GM21360 (cell line): ENCODE data around the gene VPS26A.

Experiments
- ATAC-seq: cut with Tn5 transposase; IDR thresholded peaks from one replicate; pipeline ENCODE4 v1.9.1; 2021; ENCODE audit warnings: mild to moderate bottlenecking, moderate library complexity; ENCODE audit not compliant: unreplicated experiment

VPS26A gene

DNA sequence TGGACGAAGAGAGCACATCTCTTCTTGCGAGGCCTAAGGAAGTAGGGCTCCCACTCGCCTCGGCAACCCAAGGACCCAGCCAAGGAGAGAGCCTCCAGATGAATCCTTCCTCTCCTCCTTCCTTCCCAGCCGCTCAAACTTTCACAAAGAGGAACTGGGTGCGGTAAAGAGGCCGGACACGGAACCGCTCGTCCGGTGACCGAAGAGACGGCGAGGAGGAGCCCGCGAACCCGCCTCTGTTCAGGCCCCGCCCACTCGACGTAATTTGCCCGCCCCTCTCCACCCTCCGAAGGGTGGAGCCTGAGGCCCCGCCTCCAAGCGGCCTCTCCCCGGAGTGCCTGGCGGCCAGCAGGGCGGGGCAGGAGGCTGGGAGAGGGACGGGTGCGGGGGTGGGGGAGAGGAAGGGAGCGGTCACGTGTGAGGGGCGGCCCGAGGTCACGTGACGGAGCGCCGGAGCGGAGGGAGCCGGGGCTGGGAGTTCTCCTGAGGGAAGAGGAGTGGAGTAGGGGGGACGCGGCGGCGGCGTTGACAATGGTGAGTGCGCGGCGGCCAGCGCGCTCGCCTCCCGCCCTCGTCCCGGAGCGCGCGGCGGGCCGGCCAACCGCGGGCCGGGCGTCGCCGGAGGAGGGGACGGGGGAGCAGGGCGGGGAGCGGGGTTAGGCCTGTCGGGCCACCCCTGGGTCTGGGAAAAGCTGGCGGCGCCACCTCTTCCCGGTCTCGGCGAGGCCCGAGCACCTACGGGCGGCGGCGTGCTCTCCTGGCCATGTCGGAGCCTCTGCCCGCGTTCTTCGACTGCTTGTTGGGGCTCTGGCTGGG, at the start of gene VPS26A:
Gene VPS26A (plus strand): TSS at position 432 of the 816 bp plus-strand sequence. CDS start 100 bp downstream, at position 532.
- ATAC-seq = peak; percentile 78

DNA sequence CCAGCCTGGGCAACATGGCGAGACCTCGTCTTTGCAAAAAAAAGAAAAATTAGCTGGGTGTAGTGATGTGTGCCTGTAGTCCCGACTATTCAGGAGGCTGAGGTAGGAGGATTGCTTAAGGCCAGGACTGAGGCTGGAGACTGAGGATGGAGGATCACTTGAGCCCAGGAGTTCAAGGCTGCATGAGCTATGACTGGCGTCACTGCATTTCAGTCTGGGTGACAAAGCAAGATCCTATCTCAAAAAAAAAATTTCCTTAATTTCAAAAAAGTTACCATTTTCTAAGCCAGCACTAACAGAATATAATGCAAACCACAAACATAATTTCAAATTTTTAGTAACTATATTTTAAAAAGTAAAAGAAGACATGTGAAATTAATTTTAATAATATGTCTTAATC, 49.4 kb upstream of the VPS26A start:
- no peak for ATAC-seq

DNA sequence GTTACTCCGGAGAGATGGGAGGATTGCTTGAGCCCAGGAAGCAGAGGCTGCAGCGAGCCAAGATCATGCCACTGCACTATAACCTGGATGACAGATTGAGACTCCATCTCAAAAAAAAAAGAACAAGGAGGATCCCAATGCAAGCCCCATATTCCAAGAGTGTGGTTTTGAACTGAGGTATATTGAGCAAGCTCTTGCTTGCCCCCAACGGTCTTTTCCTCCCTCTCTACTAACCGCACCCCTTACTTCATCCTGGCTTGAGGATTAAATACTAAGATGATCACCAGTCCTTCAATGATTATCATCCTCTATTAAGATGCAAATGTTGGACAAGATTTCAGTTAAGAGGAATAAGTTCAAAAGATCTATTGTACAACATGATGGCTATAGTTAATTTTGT, 48.5 kb upstream of the VPS26A start:
- no peak for ATAC-seq

DNA sequence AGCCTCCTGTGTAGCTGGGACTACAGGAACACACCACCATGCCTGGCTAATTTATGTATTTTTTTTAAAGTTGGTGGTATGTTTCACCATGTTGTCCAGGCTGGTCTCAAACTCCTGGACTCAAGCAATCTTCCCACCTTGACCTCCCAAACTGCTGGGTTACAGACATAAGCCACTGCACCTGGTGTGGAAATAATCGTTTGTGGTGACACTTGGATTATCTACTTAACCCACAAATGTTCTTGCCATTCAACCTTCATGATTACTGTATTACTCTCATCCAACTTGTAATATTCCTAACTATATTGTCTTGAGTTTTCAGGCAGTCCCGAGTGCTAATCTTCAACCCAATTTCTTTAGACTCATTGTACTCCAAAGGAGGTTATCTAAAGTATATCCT, 45.7 kb upstream of the VPS26A start:
- ATAC-seq = no peak

DNA sequence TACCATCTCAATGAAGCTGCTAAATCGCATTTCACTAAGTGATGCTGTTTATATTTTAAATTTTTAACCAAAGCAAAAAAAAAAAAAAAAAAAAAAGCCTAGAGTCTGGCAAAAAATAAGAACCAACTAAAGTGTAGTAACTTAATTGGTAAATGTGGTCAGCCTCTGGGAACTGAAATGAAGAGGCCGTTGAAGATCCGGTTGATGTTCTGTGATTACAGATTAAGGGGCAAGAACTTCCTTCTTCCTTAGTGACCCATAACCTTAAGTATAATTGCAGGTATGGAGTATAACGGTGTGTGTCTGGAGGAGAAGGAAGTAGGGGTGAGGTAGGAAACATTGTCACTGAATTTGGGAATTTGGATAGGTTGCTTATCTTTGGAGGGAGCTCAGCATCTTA, 43.8 kb upstream of the VPS26A start:
- no peak for ATAC-seq

DNA sequence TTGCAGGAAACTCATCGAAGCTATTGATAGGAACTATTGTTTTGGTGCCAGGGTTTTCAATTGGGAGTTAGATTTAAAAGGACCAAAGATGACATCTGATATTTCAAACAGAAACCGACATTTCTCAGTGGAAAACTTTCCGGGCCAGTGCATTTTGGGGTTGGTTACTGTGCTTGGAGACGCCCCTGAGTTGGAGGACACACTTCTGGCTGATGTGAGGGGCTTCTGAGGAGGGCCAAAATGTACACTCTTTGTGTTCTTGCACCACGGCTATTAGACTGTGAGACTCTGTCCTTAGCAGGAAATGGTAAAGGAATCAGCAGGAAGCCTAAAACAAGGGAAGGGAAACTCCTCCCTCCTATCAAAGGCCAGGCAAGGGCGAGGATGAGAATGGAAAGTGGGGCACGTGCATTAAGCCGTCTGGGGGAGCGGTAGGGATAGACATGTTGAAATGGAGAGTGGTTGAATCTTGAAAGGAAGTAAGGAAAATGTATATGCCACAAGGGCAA, 37.9 kb upstream of the VPS26A start:
- ATAC-seq = no peak

DNA sequence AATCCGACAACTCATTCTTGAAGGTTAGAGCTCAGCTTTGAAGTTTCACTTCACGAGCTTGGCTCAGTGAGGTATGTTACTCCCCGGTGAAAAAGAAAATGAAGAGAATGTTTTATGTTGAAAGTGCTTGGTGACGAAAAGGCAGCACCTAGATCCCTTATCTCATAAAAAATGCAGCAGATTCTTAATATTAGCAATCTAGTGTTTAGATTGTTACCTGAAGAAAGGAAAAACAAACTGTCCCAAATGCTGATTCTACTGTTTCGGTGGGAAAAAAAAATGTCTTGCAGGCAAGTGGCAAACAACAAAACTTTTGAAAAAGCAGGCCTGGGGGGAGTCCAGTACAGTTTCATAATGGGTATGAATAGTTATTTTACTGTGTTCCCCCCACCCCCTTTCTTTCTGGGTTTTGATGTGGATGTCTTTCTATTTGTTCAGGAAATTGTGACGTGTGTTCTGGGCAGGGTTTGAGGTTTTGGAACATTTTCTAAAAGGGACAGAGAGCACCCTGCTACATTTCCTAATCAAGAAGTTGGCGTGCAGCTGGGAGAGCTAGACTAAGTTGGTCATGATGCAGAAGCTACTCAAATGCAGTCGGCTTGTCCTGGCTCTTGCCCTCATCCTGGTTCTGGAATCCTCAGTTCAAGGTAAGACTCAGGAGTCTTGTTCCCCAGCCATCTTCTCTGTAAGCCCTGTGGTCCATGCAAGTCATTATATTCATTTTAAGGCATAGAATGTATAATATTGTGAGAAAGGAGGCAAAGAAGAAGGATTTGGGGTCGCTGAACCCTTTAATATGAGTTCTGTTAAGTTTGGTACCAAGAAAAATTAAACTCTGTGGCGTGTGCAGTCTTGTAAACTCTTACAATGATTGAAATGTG, 36.1 kb upstream of the VPS26A start, which contains the start of gene SRGN:
Gene SRGN (plus strand): TSS at position 514 of the 881 bp plus-strand sequence. CDS start 55 bp downstream, at position 569.
- peak; percentile 54 for ATAC-seq

DNA sequence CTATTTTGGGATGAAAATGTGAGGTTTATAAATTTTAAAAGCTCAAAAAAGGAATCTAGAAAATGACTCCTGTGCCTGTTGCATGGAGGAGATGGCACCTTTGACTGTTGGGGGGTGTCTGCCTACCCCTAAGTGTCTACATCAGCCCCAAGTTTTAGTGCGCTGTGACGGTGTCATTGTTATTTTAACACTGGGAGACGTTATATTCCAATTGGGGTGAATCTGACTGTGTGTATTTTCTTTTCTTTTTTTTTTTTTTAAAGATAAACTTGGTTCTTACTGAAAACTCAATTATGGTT, 35.6 kb upstream of the VPS26A start:
- no peak for ATAC-seq

DNA sequence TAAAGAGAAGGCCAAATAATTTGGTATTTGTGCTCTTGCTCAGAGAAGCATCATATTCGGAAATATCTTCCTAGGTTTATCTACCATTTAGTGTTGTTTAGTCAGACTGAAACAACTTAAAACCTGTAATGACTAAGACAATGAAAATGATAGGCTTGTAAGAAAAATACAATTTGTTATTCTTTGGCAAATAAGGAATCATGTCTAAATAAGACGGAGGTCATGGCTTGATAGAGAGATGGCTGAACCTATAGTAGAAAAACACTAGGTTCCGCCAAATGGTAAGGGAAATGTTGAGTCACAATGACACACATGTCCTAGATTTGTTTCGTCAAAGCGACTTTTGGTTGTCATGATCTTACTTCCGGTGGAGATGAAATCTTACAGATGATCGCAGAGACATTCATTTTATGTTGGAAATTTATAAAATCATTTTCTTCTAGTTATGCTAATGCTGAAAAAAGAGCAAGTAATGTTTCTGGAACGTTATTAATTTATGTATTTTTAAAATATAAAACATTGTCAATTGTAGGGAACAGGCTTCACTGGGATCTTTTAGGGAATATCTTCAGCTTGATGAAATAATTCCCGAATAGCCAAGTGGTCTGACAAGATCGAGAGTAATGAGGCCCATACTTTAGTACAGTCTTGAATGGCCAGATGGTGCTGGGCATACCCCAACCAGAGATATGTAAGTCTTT, 35.0 kb upstream of the VPS26A start:
- ATAC-seq = no peak

DNA sequence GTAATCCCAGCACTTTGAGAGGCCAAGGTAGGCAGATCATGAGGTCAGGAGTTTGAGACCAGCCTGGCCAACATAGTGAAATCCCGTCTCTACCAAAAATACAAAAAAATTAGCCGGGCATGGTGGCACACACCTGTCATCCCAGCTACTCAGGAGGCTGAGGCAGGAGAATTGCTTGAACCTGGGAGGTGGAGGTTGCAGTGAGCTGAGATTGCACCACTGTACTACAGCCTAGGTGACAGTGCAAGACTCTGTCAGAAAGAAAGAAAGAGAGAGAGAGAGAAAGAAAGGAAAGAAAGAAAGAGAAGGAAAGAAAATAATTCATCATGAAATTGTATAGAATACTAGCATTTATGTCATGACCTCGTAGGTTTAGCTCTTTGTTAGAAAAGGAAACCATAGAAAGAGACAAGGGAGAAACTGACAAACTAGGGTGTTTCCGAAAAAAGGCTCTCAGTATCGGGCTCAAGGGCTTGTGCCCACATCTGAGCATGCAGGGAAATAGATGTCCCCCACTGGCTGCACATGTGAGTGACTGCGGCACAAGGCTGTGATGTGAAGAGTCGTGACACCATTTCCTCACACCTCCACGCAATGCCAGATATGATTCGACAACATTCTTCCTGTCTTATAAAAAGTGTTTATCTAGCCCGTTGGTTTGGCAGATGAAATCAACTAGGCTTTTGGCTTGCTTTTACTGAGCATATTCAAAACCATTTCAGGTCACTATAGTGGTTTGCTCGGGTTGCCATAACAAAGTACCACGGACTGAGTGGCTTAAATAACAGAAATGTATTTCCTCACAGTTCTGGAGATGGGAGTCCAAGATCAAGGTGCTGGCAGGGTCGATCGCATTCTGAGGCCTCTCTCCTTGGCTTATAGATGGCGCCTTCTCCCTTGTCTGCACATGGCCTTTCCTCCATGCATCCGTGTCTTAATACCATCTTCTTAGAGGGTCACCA, 34.1 kb upstream of the VPS26A start:
- no peak for ATAC-seq

DNA sequence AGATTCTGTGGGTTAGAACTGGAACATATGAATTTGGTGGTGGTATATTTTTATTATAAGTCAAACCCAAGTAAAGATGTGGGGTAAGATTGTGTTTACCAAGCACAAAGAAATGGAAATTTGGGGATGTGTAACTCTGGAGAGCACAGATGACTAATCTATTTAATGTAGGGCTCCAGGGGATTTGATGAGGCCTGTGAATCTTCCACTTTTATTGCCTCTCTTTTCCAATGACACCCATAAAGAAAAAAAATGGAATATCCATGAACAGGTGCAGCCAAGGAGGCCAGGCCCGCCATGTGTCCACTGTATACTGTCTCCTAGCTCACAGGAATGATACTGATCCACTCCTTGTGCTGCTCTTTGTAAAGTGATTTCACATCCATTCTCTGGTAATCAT, 33.3 kb upstream of the VPS26A start:
- ATAC-seq = no peak

DNA sequence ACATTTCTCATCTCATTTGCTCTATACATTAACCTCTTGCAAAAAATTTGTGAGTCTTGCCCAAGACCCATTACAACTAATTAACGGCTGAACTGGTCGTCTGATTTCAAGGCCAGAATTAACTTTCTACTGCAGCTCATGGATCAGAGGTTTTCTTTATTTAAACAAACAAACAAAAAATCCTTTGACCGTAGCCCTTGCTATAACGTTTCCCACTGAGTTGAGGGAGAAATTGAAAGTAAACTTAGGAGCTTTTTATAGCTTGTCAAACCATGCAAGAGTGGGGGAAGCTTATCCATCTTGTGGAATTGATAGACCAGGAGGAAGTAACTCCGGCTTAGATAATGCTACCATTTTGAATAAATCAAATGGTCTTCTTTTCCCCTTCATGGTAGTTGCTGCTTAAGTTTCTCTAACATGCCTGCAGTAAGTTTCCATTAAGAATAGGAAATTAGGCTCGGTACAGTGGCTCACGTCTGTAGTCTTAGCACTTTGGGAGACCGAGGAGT, 32.8 kb upstream of the VPS26A start:
- no peak for ATAC-seq

DNA sequence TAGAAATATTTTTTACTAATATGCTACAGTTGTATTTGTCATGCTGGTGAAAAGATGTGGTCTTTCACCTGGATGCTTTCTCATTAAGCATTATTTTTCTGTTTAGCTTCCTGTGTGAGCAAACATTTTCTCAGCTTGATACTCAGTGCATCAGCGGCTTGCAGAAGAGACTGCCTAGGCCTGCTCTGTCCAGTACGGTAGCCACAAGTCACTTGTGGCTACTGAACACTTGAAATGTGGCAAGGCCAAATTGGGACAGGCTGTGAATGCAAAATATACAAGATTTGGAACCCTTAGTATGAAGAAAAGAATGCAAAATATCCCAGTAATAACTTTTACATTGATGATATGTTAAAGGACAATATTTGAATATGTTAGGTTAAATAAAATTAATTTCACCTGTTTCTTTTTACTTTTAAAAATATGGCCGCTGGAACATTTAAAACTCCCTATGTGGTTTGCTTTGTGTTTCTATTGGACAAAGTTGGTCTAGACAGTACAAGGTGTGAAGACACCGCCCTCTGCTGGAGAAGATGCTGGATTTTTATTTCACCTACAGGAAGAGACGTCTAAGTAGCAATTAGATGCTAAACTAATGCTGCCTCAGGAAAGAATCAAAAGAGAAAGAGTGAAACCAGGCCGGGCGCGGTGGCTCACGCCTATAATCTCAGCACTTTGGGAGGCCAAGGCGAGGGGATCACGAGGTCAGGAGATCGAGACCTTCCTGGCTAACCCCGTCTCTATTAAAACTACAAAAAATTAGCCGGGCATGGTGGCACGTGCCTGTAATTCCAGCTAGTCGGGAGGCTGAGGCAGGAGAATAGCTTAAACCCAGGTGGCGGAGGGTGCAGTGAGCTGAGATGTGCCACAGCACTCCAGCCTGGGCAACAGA, 30.8 kb upstream of the VPS26A start:
- no peak for ATAC-seq

DNA sequence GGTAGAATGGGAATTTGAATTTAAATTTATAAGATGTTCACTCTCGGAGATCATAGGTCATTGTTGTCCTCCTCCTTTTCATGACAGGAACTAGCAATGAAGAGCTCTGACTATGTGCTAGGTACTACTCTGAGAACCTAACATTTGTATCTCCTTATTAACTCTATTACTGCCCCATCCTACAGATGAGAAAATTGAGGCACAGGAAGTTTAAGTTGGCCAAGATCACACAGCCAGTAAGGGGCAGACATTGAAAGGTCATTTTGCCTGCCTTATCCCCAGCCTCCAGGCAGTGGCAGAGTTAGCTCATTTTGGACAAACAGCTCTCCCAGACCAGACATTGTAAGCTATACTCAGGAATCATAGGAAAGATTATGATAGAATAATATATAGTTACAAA, 30.0 kb upstream of the VPS26A start:
- no peak for ATAC-seq

DNA sequence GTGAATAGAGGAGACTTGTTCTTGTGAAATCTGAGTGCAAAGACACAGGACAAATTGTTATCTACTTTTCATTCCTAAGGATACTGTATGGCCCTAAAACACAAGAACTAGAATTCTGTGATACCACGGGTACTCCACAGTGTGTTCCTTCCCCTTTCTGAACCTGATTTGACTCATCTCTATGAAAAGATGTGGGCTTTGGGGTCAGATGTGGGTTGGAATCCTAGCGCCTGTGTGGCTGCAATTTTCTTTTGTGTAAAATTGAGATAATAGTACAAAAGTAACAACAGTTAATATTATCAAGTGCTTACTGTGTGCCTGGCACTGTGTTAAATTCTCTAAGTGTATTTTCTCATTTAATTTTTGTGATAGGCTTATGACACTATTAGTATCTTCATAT, 27.9 kb upstream of the VPS26A start:
- peak; percentile 49 for ATAC-seq

DNA sequence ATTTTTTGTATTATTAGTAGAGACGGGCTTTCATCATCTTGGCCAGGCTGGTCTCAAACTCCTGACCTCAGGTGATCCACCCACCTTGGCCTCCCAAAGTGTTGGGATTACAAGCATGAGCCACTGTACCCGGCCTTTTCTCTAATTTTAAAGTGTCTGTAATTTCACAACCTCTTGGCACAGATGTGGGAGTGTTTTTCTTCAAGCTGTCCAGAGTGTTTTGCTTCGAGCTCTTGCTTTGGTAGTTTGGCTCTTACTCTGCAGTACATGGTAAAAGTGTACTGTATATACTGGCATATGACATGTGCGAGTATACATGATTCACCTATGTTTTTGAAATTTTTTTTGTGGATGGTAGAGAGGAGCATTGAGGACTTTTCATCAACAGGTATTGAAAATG, 26.2 kb upstream of the VPS26A start:
- ATAC-seq = no peak

DNA sequence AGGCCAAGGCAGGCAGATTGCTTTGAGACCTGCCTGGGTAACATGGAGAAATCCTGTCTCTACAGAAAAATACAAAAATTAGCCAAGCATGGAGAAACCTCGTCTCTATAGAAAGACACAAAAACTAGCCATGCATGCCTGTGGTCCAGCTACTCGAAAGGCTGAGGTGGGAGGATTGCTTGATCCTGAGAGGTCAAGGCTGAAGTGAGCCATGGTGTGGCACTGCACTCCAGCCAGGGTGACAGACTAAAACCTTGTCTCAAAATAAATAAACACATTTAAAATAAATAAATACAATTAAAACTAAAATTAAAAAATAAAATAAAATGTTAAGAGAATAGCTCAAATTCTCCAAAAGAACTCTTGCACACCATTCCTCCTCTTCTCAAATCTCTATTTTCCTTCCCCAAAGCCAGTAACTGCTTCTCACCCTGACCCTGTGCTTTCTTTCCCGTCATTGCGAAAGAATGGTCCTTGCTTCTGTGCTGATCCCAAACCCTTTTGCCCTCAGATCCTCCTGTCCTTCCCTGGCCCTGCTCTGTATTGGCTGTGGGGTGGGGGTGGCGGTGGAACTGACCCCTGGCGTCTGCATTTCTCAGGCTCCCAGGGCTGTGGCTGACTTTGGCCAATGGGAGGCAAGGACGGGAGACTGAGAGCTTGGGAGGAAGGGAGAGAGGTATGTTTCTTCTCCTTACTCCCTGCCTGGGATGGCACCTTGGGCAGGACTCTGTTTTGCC, 23.7 kb upstream of the VPS26A start:
- ATAC-seq = no peak

DNA sequence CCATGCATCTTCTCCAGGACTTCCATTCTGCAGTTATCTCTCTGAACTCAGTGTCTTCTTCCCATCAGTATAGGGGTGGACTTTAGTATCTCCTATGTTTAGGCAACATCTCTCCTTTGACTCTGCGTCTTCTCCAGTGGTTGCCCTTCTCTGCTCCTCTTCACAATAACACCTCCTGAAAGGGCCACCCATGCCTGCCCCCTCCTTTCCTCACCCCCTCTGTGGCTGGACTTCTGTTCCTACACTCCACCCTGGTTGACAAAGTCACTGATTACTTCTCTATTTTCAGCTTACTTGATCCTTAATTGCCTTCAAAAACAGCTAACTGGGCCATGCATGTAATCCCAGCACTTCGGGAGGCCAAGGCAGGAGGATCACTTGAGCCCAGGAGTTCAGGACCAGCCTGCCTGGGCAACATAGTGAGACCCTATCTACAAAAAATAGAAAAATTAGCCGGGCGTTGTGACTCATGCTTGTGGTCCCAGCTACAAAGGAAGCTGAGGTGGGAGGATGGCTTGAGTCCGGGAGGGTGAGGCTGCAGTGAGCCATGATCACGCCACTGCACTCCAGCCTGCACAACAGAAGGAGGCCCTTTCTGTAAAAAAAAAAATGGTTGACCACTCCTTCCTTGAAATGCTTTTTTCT, 22.4 kb upstream of the VPS26A start:
- ATAC-seq = no peak
